ENCODE results near the gene RCVRN.

RCVRN gene

GRCh38 chr17:9905078-9905415, at the start of gene RCVRN:
TSS of gene RCVRN (minus strand) at chr17:9905271. CDS start at chr17:9905180, 91 bp downstream.
- Mint-ChIP-seq H3K27me3 (peaks cover 11% of the 10 kb centered on the region), H3K4me3 (no peak within 1 kb of the TSS), H3K9me3 (no peaks in the 10 kb centered on the region), H3K27ac (no peak within 1 kb of the TSS), H3K4me1 (no peaks in the 10 kb centered on the region), H3K36me3 (no peaks in the 10 kb centered on the region)
- no peak for ATAC-seq (ENCODE audit: low read depth)
- no peak for DNase-seq (ENCODE audit: low spot score in 2 of 2)

- no peak overlapping the region for H3K27ac Mint-ChIP-seq
Observed at GRCh38 chr17:9953492-9953891, 48.4 kb upstream of the RCVRN start.

GRCh38 chr17:9951803-9952202, 46.7 kb upstream of the RCVRN start:
- Mint-ChIP-seq H3K36me3 (no peaks in the 10 kb centered on the region), H3K27me3 (peaks cover 3% of the 10 kb centered on the region), H3K4me3 (no peak overlapping the region), H3K4me1 (no peaks in the 10 kb centered on the region), H3K27ac (no peak overlapping the region), H3K9me3 (no peaks in the 10 kb centered on the region)
- ATAC-seq (ENCODE audit: low read depth) (no peak), DNase-seq (ENCODE audit: low spot score in 2 of 2) (no peak)

More at GRCh38 chr17:9953492-9953891, 48.4 kb upstream of the RCVRN start:
- Mint-ChIP-seq H3K27me3 (peaks cover 3% of the 10 kb centered on the region), H3K4me1 (no peaks in the 10 kb centered on the region), H3K9me3 (no peaks in the 10 kb centered on the region), H3K36me3 (no peaks in the 10 kb centered on the region), H3K4me3 (no peak overlapping the region)
- ATAC-seq (ENCODE audit: low read depth) (no peak), DNase-seq (ENCODE audit: low spot score in 2 of 2) (no peak)

- Mint-ChIP-seq H3K27ac (no peak overlapping the region), H3K36me3 (no peaks in the 10 kb centered on the region), H3K4me1 (no peaks in the 10 kb centered on the region), H3K27me3 (no peaks in the 10 kb centered on the region), H3K9me3 (no peaks in the 10 kb centered on the region), H3K4me3 (no peak overlapping the region)
- no peak for ATAC-seq (ENCODE audit: low read depth)
- no peak for DNase-seq (ENCODE audit: low spot score in 2 of 2)
Observed at GRCh38 chr17:9948928-9949327, 43.9 kb upstream of the RCVRN start.

GRCh38 chr17:9944704-9945103, 39.6 kb upstream of the RCVRN start:
- H3K27ac Mint-ChIP-seq = peak overlapping the region; percentile 1
- no peak for DNase-seq (ENCODE audit: low spot score in 2 of 2)

GRCh38 chr17:9943343-9943742, 38.3 kb upstream of the RCVRN start:
- Mint-ChIP-seq H3K36me3 (no peaks in the 10 kb centered on the region), H3K27ac (no peak overlapping the region), H3K9me3 (no peaks in the 10 kb centered on the region), H3K4me1 (no peaks in the 10 kb centered on the region), H3K4me3 (no peak overlapping the region), H3K27me3 (no peaks in the 10 kb centered on the region)
- DNase-seq (ENCODE audit: low spot score in 2 of 2) (no peak), ATAC-seq (ENCODE audit: low read depth) (no peak)

More at GRCh38 chr17:9944704-9945103, 39.6 kb upstream of the RCVRN start:
- no peak for ATAC-seq (ENCODE audit: low read depth)
- no peaks in the 10 kb centered on the region for H3K9me3 Mint-ChIP-seq
- no peak overlapping the region for H3K4me3 Mint-ChIP-seq
- H3K36me3 Mint-ChIP-seq = no peaks in the 10 kb centered on the region
- H3K4me1 Mint-ChIP-seq = no peaks in the 10 kb centered on the region
- H3K27me3 Mint-ChIP-seq = no peaks in the 10 kb centered on the region

GRCh38 chr17:9942885-9943284, 37.8 kb upstream of the RCVRN start:
- no peaks in the 10 kb centered on the region for H3K9me3 Mint-ChIP-seq
- no peak for DNase-seq (ENCODE audit: low spot score in 2 of 2)
- H3K27ac Mint-ChIP-seq = no peak overlapping the region
- no peak for ATAC-seq (ENCODE audit: low read depth)
- no peaks in the 10 kb centered on the region for H3K27me3 Mint-ChIP-seq
- no peaks in the 10 kb centered on the region for H3K4me1 Mint-ChIP-seq
- no peak overlapping the region for H3K4me3 Mint-ChIP-seq
- no peaks in the 10 kb centered on the region for H3K36me3 Mint-ChIP-seq

- no peaks in the 10 kb centered on the region for H3K27me3 Mint-ChIP-seq
- H3K4me1 Mint-ChIP-seq = no peaks in the 10 kb centered on the region
- ATAC-seq (ENCODE audit: low read depth) = no peak
Observed at GRCh38 chr17:9941305-9941704, 36.2 kb upstream of the RCVRN start.

GRCh38 chr17:9940841-9941240, 35.8 kb upstream of the RCVRN start:
- Mint-ChIP-seq H3K27me3 (no peaks in the 10 kb centered on the region), H3K27ac (no peak overlapping the region), H3K9me3 (no peaks in the 10 kb centered on the region), H3K4me3 (no peak overlapping the region), H3K36me3 (no peaks in the 10 kb centered on the region), H3K4me1 (no peaks in the 10 kb centered on the region)
- no peak for ATAC-seq (ENCODE audit: low read depth)
- DNase-seq (ENCODE audit: low spot score in 2 of 2) = no peak

More at GRCh38 chr17:9941305-9941704, 36.2 kb upstream of the RCVRN start:
- no peak for DNase-seq (ENCODE audit: low spot score in 2 of 2)
- no peaks in the 10 kb centered on the region for H3K9me3 Mint-ChIP-seq
- no peak overlapping the region for H3K27ac Mint-ChIP-seq
- H3K36me3 Mint-ChIP-seq = no peaks in the 10 kb centered on the region
- no peak overlapping the region for H3K4me3 Mint-ChIP-seq

GRCh38 chr17:9938764-9939163, 33.7 kb upstream of the RCVRN start:
- no peaks in the 10 kb centered on the region for H3K27me3 Mint-ChIP-seq
- no peaks in the 10 kb centered on the region for H3K36me3 Mint-ChIP-seq
- no peak overlapping the region for H3K27ac Mint-ChIP-seq

GRCh38 chr17:9937901-9938300, 32.8 kb upstream of the RCVRN start:
- DNase-seq (ENCODE audit: low spot score in 2 of 2) = no peak
- Mint-ChIP-seq H3K4me3 (no peak overlapping the region), H3K36me3 (no peaks in the 10 kb centered on the region), H3K9me3 (no peaks in the 10 kb centered on the region), H3K27ac (no peak overlapping the region), H3K27me3 (no peaks in the 10 kb centered on the region), H3K4me1 (no peaks in the 10 kb centered on the region)
- ATAC-seq (ENCODE audit: low read depth) = no peak

More at GRCh38 chr17:9938764-9939163, 33.7 kb upstream of the RCVRN start:
- DNase-seq (ENCODE audit: low spot score in 2 of 2) (no peak), ATAC-seq (ENCODE audit: low read depth) (no peak)
- Mint-ChIP-seq H3K4me3 (no peak overlapping the region), H3K4me1 (no peaks in the 10 kb centered on the region), H3K9me3 (no peaks in the 10 kb centered on the region)

GRCh38 chr17:9937241-9937761, 32.2 kb upstream of the RCVRN start:
- no peaks in the 10 kb centered on the region for H3K9me3 Mint-ChIP-seq

GRCh38 chr17:9936095-9936494, 31.0 kb upstream of the RCVRN start:
- H3K4me3 Mint-ChIP-seq = no peak overlapping the region
- no peaks in the 10 kb centered on the region for H3K4me1 Mint-ChIP-seq
- DNase-seq (ENCODE audit: low spot score in 2 of 2) = no peak
- no peaks in the 10 kb centered on the region for H3K9me3 Mint-ChIP-seq
- H3K36me3 Mint-ChIP-seq = no peaks in the 10 kb centered on the region
- peaks cover 3% of the 10 kb centered on the region for H3K27me3 Mint-ChIP-seq
- no peak for ATAC-seq (ENCODE audit: low read depth)
- H3K27ac Mint-ChIP-seq = no peak overlapping the region

More at GRCh38 chr17:9937241-9937761, 32.2 kb upstream of the RCVRN start:
- ATAC-seq (ENCODE audit: low read depth) = no peak
- Mint-ChIP-seq H3K27ac (no peak overlapping the region), H3K36me3 (no peaks in the 10 kb centered on the region), H3K4me3 (no peak overlapping the region), H3K4me1 (no peaks in the 10 kb centered on the region), H3K27me3 (no peaks in the 10 kb centered on the region)
- no peak for DNase-seq (ENCODE audit: low spot score in 2 of 2)

GRCh38 chr17:9935408-9935807, 30.3 kb upstream of the RCVRN start:
- H3K27me3 Mint-ChIP-seq = peaks cover 3% of the 10 kb centered on the region
- H3K27ac Mint-ChIP-seq = no peak overlapping the region
- no peaks in the 10 kb centered on the region for H3K9me3 Mint-ChIP-seq
- no peaks in the 10 kb centered on the region for H3K36me3 Mint-ChIP-seq
- no peak for DNase-seq (ENCODE audit: low spot score in 2 of 2)
- no peak overlapping the region for H3K4me3 Mint-ChIP-seq
- no peak for ATAC-seq (ENCODE audit: low read depth)
- no peaks in the 10 kb centered on the region for H3K4me1 Mint-ChIP-seq

- no peak overlapping the region for H3K4me3 Mint-ChIP-seq
- no peak for DNase-seq (ENCODE audit: low spot score in 2 of 2)
- no peak overlapping the region for H3K27ac Mint-ChIP-seq
- no peaks in the 10 kb centered on the region for H3K9me3 Mint-ChIP-seq
- H3K36me3 Mint-ChIP-seq = no peaks in the 10 kb centered on the region
- H3K4me1 Mint-ChIP-seq = no peaks in the 10 kb centered on the region
- ATAC-seq (ENCODE audit: low read depth) = no peak
- H3K27me3 Mint-ChIP-seq = peaks cover 3% of the 10 kb centered on the region
Observed at GRCh38 chr17:9934331-9934730, 29.3 kb upstream of the RCVRN start.
